Right atrium auricular region (tissue), 2 donors: ENCODE measurements around the gene THEM5. TPM values are rescaled to one million over a fixed set of nuclear protein-coding genes. Genes with fewer than 3 reads are reported as not detected.
"Not testable (repeated sequence)": the region's sequence is repeated elsewhere in the genome, so short reads cannot be mapped to it uniquely, and the experiment has no call there.

ENCODE experiments used
- DNase-seq: peaks from one replicate; pipeline ENCODE4 v3.0.0-alpha.2; 2019; ENCODE audit warnings: low spot score
- H3K27ac ChIP-seq, 2 donors: fragments of 200-600 bp; sonication (generic); 1 replicate in 1 of 2; 2 replicates in 1 of 2; pipeline ENCODE4 v1.5.1; 2016 to 2019
- H3K27me3 ChIP-seq, 2 donors: fragments of 200-600 bp; sonication (generic); one replicate each; pipeline versions ENCODE4 v1.5.1 to v1.6.0; 2017 to 2019
- H3K36me3 ChIP-seq: fragments of 200-600 bp; sonication (generic); one replicate; pipeline ENCODE4 v1.5.1; 2016
- H3K4me1 ChIP-seq, 2 donors: fragments of 200-600 bp; sonication (generic); one replicate each; pipeline versions ENCODE4 v1.5.1 to v1.6.0; 2017 to 2019
- H3K4me3 ChIP-seq, 2 donors: fragments of 200-600 bp; sonication (generic); 1 replicate in 1 of 2; 2 replicates in 1 of 2; pipeline ENCODE4 v1.5.1; 2017 to 2019; ENCODE audit warnings: mild to moderate bottlenecking in 1 of 2, moderate library complexity in 1 of 2
- H3K9me3 ChIP-seq, 2 donors: fragments of 200-600 bp; sonication (generic); one replicate each; pipeline ENCODE4 v1.5.1; 2019
- total RNA-seq, 2 donors: library from RNA; depleted of rRNA; stranded (reverse); fragments of >200 nt; gene quantifications; one replicate each; pipeline ENCODE4 v1.1.0, GENCODE V29; 2016
- TF ChIP-seq, protein P1 (sequence below), 2 donors: fragments of 200-600 bp; sonication (generic); IDR thresholded peaks; one replicate each; pipeline ENCODE4 v1.5.1; 2019; ENCODE audit warnings: antibody characterized with exemption in 2 of 2

The THEM5 gene
- total RNA-seq, 2 donors from 2014 or later = not detected

DNA sequence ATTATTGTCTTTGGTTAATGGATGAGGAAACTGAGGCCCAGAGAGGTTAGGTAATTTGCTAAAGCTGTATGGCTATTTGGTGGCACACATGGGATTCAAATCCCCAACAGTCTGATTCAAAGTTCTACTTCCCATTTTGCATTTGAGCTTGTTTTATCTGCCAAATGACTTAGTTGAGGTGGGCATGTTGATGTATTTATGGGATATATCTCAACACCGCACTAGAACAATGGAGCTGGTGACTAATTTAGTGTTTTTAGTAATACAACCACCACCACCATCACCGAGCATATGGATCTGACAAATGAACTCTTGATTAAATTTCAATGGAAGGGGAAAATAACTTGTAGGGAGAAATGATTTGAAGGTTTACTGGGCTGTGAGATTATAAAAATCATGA lies 29.0 kb upstream of the THEM5 start:
- no peaks in the 10 kb centered on the region for H3K4me1 ChIP-seq
- no peak overlapping the region for H3K4me3 ChIP-seq
- DNase-seq = no peak
- TF ChIP-seq, protein P1, sequence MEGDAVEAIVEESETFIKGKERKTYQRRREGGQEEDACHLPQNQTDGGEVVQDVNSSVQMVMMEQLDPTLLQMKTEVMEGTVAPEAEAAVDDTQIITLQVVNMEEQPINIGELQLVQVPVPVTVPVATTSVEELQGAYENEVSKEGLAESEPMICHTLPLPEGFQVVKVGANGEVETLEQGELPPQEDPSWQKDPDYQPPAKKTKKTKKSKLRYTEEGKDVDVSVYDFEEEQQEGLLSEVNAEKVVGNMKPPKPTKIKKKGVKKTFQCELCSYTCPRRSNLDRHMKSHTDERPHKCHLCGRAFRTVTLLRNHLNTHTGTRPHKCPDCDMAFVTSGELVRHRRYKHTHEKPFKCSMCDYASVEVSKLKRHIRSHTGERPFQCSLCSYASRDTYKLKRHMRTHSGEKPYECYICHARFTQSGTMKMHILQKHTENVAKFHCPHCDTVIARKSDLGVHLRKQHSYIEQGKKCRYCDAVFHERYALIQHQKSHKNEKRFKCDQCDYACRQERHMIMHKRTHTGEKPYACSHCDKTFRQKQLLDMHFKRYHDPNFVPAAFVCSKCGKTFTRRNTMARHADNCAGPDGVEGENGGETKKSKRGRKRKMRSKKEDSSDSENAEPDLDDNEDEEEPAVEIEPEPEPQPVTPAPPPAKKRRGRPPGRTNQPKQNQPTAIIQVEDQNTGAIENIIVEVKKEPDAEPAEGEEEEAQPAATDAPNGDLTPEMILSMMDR (IDR thresholded peaks at IDR 0.05) = no peak
- H3K27me3 ChIP-seq = no peaks in the 10 kb centered on the region
- no peak overlapping the region for H3K27ac ChIP-seq
- H3K36me3 ChIP-seq = peaks cover 6% of the 10 kb centered on the region
- H3K9me3 ChIP-seq = no peaks in the 10 kb centered on the region

DNA sequence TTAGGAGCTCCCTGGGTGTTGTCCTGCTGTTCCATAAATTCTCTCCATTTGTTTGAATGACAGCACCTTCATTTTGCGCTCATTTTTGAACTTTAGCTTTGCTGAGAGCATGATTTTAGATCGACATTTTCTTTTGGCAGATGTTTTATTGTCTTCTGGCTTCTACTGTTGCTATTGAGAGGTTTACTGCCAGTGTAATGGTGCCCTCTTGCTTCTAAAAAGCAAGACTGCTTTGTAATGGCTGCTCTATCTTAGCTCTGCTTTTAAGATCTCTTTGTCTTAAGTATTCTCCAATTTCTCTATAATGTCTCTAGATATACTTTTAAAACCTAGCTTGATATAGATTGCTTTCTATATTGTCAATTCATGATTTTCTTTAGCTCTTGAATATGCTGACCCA lies 28.0 kb upstream of the THEM5 start:
- Histone ChIP-seq H3K9me3 (no peaks in the 10 kb centered on the region), H3K36me3 (peaks cover 6% of the 10 kb centered on the region), H3K27me3 (no peaks in the 10 kb centered on the region), H3K4me1 (no peaks in the 10 kb centered on the region), H3K27ac (no peak overlapping the region), H3K4me3 (no peak overlapping the region)
- no peak for DNase-seq
- TF ChIP-seq, protein P1 (IDR thresholded peaks at IDR 0.05) = no peak

- H3K36me3 ChIP-seq = peaks cover 13% of the 10 kb centered on the region
- no peaks in the 10 kb centered on the region for H3K4me1 ChIP-seq
- no peaks in the 10 kb centered on the region for H3K27me3 ChIP-seq
- TF ChIP-seq, protein P1 (IDR thresholded peaks at IDR 0.05) = no peak
- H3K27ac ChIP-seq = no peak overlapping the region
- H3K9me3 ChIP-seq = no peaks in the 10 kb centered on the region
- no peak for DNase-seq
- H3K4me3 ChIP-seq = no peak overlapping the region
Observed at GRCh38 chr1:151875419-151876097, 22.0 kb upstream of the THEM5 start.

DNA sequence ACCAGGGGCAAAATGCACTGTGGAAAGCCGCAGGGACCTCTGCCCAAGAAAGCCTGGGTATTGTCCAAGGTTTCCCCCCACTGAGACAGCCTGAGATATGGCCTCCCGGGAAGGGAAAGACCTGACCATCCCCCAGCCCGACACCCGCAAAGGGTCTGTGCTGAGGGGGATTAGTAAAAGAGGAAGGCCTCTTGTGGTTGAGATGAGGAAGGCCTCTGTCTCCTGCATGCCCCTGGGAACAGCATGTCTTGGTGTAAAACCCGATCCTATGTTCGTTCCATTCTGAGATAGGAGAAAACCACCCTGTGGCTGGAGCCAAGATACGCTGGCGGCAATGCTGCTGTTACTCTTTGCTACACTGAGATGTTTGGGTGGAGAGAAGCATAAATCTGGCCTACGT lies 19.3 kb upstream of the THEM5 start:
- not testable (repeated sequence) for DNase-seq, H3K27me3 ChIP-seq, H3K9me3 ChIP-seq, H3K4me1 ChIP-seq, H3K4me3 ChIP-seq, H3K27ac ChIP-seq
- peaks cover 13% of the 10 kb centered on the region for H3K36me3 ChIP-seq

- no peak for DNase-seq
- Histone ChIP-seq H3K36me3 (peaks cover 13% of the 10 kb centered on the region), H3K9me3 (no peaks in the 10 kb centered on the region), H3K27me3 (no peaks in the 10 kb centered on the region), H3K27ac (no peak overlapping the region), H3K4me1 (no peaks in the 10 kb centered on the region), H3K4me3 (no peak overlapping the region)
- TF ChIP-seq, protein P1 (IDR thresholded peaks at IDR 0.05) = no peak
Observed at GRCh38 chr1:151871284-151872030, 17.9 kb upstream of the THEM5 start.

DNA sequence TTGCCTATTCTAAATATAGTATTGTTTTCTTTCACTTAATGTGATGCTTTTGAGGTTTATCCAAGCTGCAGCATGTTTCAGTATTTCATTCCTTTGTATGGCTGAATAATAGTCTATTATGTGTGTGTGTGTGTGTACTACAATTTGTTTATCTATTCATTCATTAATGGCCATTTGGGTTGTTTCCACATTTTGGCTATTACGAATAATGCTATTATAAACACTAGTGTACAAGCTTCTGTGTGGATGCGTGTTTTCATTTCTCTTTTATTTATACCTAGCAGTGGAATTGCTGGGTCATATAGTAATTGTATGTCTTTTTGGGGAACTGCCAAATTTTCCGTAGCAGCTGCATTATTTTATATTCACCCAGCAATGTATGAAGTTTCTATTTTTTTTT lies 15.0 kb upstream of the THEM5 start:
- H3K4me1 ChIP-seq = no peaks in the 10 kb centered on the region

More for the DNA sequence above, 15.0 kb upstream of the THEM5 start:
- no peaks in the 10 kb centered on the region for H3K9me3 ChIP-seq
- TF ChIP-seq, protein P1 (IDR thresholded peaks at IDR 0.05) = no peak
- peaks cover 2% of the 10 kb centered on the region for H3K36me3 ChIP-seq
- H3K4me3 ChIP-seq = no peak overlapping the region
- H3K27ac ChIP-seq = no peak overlapping the region
- no peak for DNase-seq
- no peaks in the 10 kb centered on the region for H3K27me3 ChIP-seq
